Endothelial cell of umbilical vein (primary cell): ENCODE results near the gene PIEZO2. TPM values are rescaled to one million over a fixed set of nuclear protein-coding genes. Genes with fewer than 3 reads are reported as not detected.

Experiments used
- BruUV-seq: library from RNA; stranded (reverse); fragments of 400-500 nt; replicated peaks from 2 replicates; lab custom pipeline; 2021; lab: Mats Ljungman, UMichigan
- CTCF ChIA-PET: fragments of 300-600, 350-600 bp; sonication (Branson Sonifier 250); formaldehyde crosslinking; loops from one replicate; lab custom pipeline; 2021; ENCODE audit warnings: antibody characterized with exemption, inconsistent platforms; lab: Charles Lee
- POLR2A ChIA-PET: fragments of 300-600, 350-600 bp; sonication (Branson Sonifier 250); formaldehyde crosslinking; loops from one replicate; lab custom pipeline; 2021; ENCODE audit warnings: antibody characterized with exemption, inconsistent platforms; lab: Charles Lee
- DNase-seq: peaks from one replicate; pipeline ENCODE4 v3.0.0-alpha.2; 2011; ENCODE audit warnings: low read depth, low spot score
- FAIRE-seq: peaks from 2 replicates; lab custom pipeline; 2011; peaks lifted over from hg19 to GRCh38; lab: Jason Lieb, UNC
- H2AFZ ChIP-seq: 2 replicates; pipeline ENCODE4 v1.6.0; 2012; ENCODE audit warnings: low read depth, low read length, control low read depth, inconsistent platforms
- H3K27ac ChIP-seq: 2 replicates; pipeline ENCODE4 v1.5.1; 2011; ENCODE audit warnings: low read depth, mild to moderate bottlenecking, control low read depth, low read length, moderate library complexity; ENCODE audit not compliant: insufficient read depth
- H3K27me3 ChIP-seq, 2 experiments: 2 replicates each; pipeline versions ENCODE4 v1.6.0 to v1.6.1; 2011; ENCODE audit warnings: low read length in 2 of 2, mixed read lengths in 1 of 2; ENCODE audit not compliant: control insufficient read depth in 2 of 2, insufficient read depth in 2 of 2
- H3K36me3 ChIP-seq, 2 experiments: 2 replicates in 1 of 2; 3 replicates in 1 of 2; pipeline ENCODE4 v1.5.1; 2011; ENCODE audit warnings: low read length in 2 of 2, mild to moderate bottlenecking in 1 of 2, moderate library complexity in 1 of 2; ENCODE audit not compliant: control insufficient read depth in 2 of 2, insufficient read depth in 2 of 2; ENCODE audit errors: extremely low read depth in 1 of 2
- H3K4me1 ChIP-seq: 3 replicates; pipeline ENCODE4 v1.5.1; 2011; ENCODE audit warnings: mild to moderate bottlenecking, low read length; ENCODE audit not compliant: control insufficient read depth, insufficient read depth; ENCODE audit errors: extremely low read depth
- H3K4me2 ChIP-seq: 2 replicates; pipeline ENCODE4 v1.6.1; 2011; ENCODE audit warnings: low read length, control low read depth, mixed read lengths; ENCODE audit not compliant: insufficient read depth
- H3K4me3 ChIP-seq, 3 experiments: fragments of 200-600 bp in 1 of 3; sonication (generic), shearing (Covaris generic) in 1 of 3; replicated peaks in 1 of 3; 2 replicates each; pipeline ENCODE4 v1.5.1; 2011 to 2016; ENCODE audit warnings: control low read depth in 3 of 3, low read length in 3 of 3, mild to moderate bottlenecking in 2 of 3, inconsistent platforms in 1 of 3, low read depth in 1 of 3, moderate library complexity in 1 of 3; ENCODE audit not compliant: insufficient read depth in 1 of 3
- H3K79me2 ChIP-seq: 2 replicates; pipeline ENCODE4 v1.6.0; 2012; ENCODE audit warnings: low read length, inconsistent platforms; ENCODE audit not compliant: control insufficient read depth, insufficient read depth
- H3K9ac ChIP-seq: replicated peaks from 2 replicates; pipeline ENCODE3; 2011; ENCODE audit warnings: low read length, control low read depth; ENCODE audit not compliant: insufficient read depth; ENCODE audit errors: extremely low read depth
- H3K9me1 ChIP-seq: replicated peaks from 3 replicates; pipeline ENCODE4 v1.6.0; 2011; ENCODE audit warnings: mild to moderate bottlenecking, low read length; ENCODE audit not compliant: control insufficient read depth, insufficient read depth; ENCODE audit errors: extremely low read depth
- H3K9me3 ChIP-seq: replicated peaks from 2 replicates; pipeline ENCODE4 v1.5.1; 2012; ENCODE audit warnings: low read length, inconsistent platforms; ENCODE audit not compliant: control insufficient read depth, insufficient read depth
- H4K20me1 ChIP-seq: replicated peaks from 2 replicates; pipeline ENCODE3; 2011; ENCODE audit warnings: mild to moderate bottlenecking, low read length; ENCODE audit not compliant: control insufficient read depth, insufficient read depth; ENCODE audit errors: extremely low read depth
- CTCF ChIP-seq, 2 donors: IDR thresholded peaks; 1 replicate in 1 of 2; 2 replicates in 1 of 2; pipeline ENCODE4 v1.5.1; 2011; ENCODE audit warnings: low read length in 2 of 2, mild to moderate bottlenecking in 2 of 2, moderate library complexity in 2 of 2, control low read depth in 1 of 2, inconsistent platforms in 1 of 2, low read depth in 1 of 2; ENCODE audit not compliant: insufficient read depth in 1 of 2; ENCODE audit errors: extremely low read depth in 1 of 2
- EZH2 ChIP-seq: IDR thresholded peaks from 2 replicates; pipeline ENCODE4 v1.6.1; 2012; ENCODE audit warnings: borderline replicate concordance, low read depth, mild to moderate bottlenecking, moderate library complexity, low read length, inconsistent platforms; ENCODE audit not compliant: severe bottlenecking
- FOS ChIP-seq: IDR thresholded peaks from 2 replicates; pipeline ENCODE4 v1.6.1; 2011; ENCODE audit warnings: mild to moderate bottlenecking, low read length, moderate library complexity, borderline replicate concordance; ENCODE audit not compliant: insufficient read depth
- GATA2 ChIP-seq: IDR thresholded peaks from 2 replicates; pipeline ENCODE4 v1.7.0; 2011; ENCODE audit warnings: low read depth, mild to moderate bottlenecking, moderate library complexity, mixed read lengths, low read length; ENCODE audit not compliant: insufficient read length, insufficient read depth
- JUN ChIP-seq: IDR thresholded peaks from 2 replicates; pipeline ENCODE4 v1.6.1; 2011; ENCODE audit warnings: borderline replicate concordance, low read depth; ENCODE audit not compliant: insufficient read length, insufficient read depth
- MYC ChIP-seq: IDR thresholded peaks from one replicate; pipeline ENCODE4 v1.6.1; 2011; ENCODE audit warnings: mild to moderate bottlenecking, low read depth, low read length
- POLR2A ChIP-seq: IDR thresholded peaks from 2 replicates; pipeline ENCODE4 v1.6.1; 2012; ENCODE audit warnings: low read depth, mild to moderate bottlenecking, control low read depth, low read length
- POLR2AphosphoS5 ChIP-seq: IDR thresholded peaks from 2 replicates; pipeline ENCODE4 v1.6.1; 2012; ENCODE audit warnings: low read depth, mild to moderate bottlenecking, control low read depth, low read length, moderate library complexity; ENCODE audit not compliant: insufficient read depth
- dilution Hi-C: fragments of 300-500 bp; cut with MboI; formaldehyde crosslinking; loops from one replicate; pipeline ENCODE4 v1.15.0; 2019; ENCODE audit warnings: low sequenced_read_pairs; ENCODE audit not compliant: extremely low pct_ligation_motif_present
- intact Hi-C: fragments of 100-400 bp; cut with micrococcal nuclease; formaldehyde crosslinking; loops from one replicate; pipeline ENCODE4 v1.10.0; 2022
- polyA plus RNA-seq, 4 experiments: library from polyadenylated mRNA; depleted of rRNA in 3 of 4; stranded (reverse) in 3 of 4; unstranded in 1 of 4; fragments of >200 nt; gene quantifications; 2 replicates each; pipeline versions ENCODE4 v1.2.1 to v1.2.3, GENCODE V29; 2011 to 2012; ENCODE audit warnings: missing spikeins in 1 of 4
- total RNA-seq: library from RNA; stranded (reverse); gene quantifications from 2 replicates; pipeline ENCODE4 v1.2.3, GENCODE V29; 2021

Gene PIEZO2
- total and polyA plus RNA-seq, 2 donors (not counting 3 experiments of a cell fraction or from before 2014, with no cell fraction given): 1.7 to 11.2 TPM

GRCh38 chr18:11019295-11020105 is 129.9 kb downstream of the PIEZO2 start:
- Histone ChIP-seq H3K27ac (no peak overlapping the region), H3K4me3 (no peak overlapping the region), H3K9me3 (no peaks in the 10 kb centered on the region), H3K9ac (no peak overlapping the region), H2AFZ (no peak overlapping the region), H3K79me2 (no peaks in the 10 kb centered on the region), H3K9me1 (no peaks in the 10 kb centered on the region), H3K4me1 (no peaks in the 10 kb centered on the region), H3K36me3 (no peaks in the 10 kb centered on the region), H4K20me1 (no peaks in the 10 kb centered on the region), H3K4me2 (no peak overlapping the region), H3K27me3 (no peaks in the 10 kb centered on the region)
- TF ChIP-seq JUN (no peak), CTCF (IDR thresholded peaks at IDR 0.05; ENCODE audit: extremely low read depth in 1 of 2, insufficient read depth in 1 of 2, low read depth in 1 of 2, low read length in 2 of 2) (no peak), POLR2AphosphoS5 (no peak), MYC (no peak)
- ChIA-PET POLR2A (no interaction called here), CTCF (interaction anchor here (1.4 kb wide), 1 partner anchor 168 kb away, joined by 4 read pairs; no protein-coding TSS in a partner anchor)
- dilution Hi-C loops: no loop called here
- no TSS peak for BruUV-seq
- DNase-seq (no peak), FAIRE-seq (no peak)
- intact Hi-C loops: no loop called here

- no peak for FAIRE-seq
- no peaks in the 10 kb centered on the region for H3K79me2 ChIP-seq
- POLR2A ChIA-PET: no interaction called here
- no peaks in the 10 kb centered on the region for H3K9me1 ChIP-seq
- H3K4me3 ChIP-seq: no peak overlapping the region
- CTCF ChIA-PET: no interaction called here
- TF ChIP-seq JUN: no peak
- no peak for TF ChIP-seq POLR2A
- TF ChIP-seq GATA2: no peak
- TF ChIP-seq EZH2: no peak
- TF ChIP-seq POLR2AphosphoS5: no peak
- no peak for TF ChIP-seq MYC
- no peak for TF ChIP-seq FOS
- H2AFZ ChIP-seq: no peak overlapping the region
- peaks cover 21% of the 10 kb centered on the region for H3K4me1 ChIP-seq
- intact Hi-C loops (loop anchor here (5.0 kb wide), 1 partner anchor 32 kb away; no protein-coding TSS in a partner anchor), dilution Hi-C loops (no loop called here)
- no peak overlapping the region for H3K9ac ChIP-seq
- BruUV-seq: no TSS peak
- no peak overlapping the region for H3K27ac ChIP-seq
- H3K27me3 ChIP-seq: no peaks in the 10 kb centered on the region
- no peak overlapping the region for H3K4me2 ChIP-seq
- no peaks in the 10 kb centered on the region for H4K20me1 ChIP-seq
- no peaks in the 10 kb centered on the region for H3K9me3 ChIP-seq
- no peak for DNase-seq
- no peaks in the 10 kb centered on the region for H3K36me3 ChIP-seq
These were observed 139.5 kb downstream of the PIEZO2 start for GRCh38 chr18:11009869-11010268.
